Kidney (tissue), 14 donors: Measurements from ENCODE around the gene CTDSP2. TPM values are rescaled to one million over a fixed set of nuclear protein-coding genes. Genes with fewer than 3 reads are reported as not detected.

Experiments
- DNase-seq, 5 donors: peaks; one replicate each; pipeline ENCODE4 v3.0.0-alpha.2; 2013 to 2020
- FAIRE-seq: peaks from 2 replicates; lab custom pipeline; 2012; peaks lifted over from hg19 to GRCh38; lab: Jason Lieb, UNC
- H3K27ac ChIP-seq, 2 donors: one replicate each; pipeline ENCODE4 v1.7.0; 2013; ENCODE audit warnings: low read depth in 2 of 2, low read length in 2 of 2, inconsistent platforms in 1 of 2
- H3K27me3 ChIP-seq: one replicate; pipeline ENCODE4 v1.7.1; 2013; ENCODE audit warnings: low read length, inconsistent platforms; ENCODE audit not compliant: control insufficient read depth, insufficient read depth
- H3K36me3 ChIP-seq, 3 donors: one replicate each; pipeline versions ENCODE4 v1.7.0 to v1.7.1; 2013; ENCODE audit warnings: low read length in 3 of 3, control low read depth in 1 of 3, inconsistent platforms in 1 of 3; ENCODE audit not compliant: insufficient read depth in 3 of 3, control insufficient read depth in 2 of 3
- H3K4me1 ChIP-seq, 3 donors: one replicate each; pipeline versions ENCODE4 v1.7.0 to v1.7.1; 2013; ENCODE audit warnings: low read length in 3 of 3, inconsistent platforms in 1 of 3, low read depth in 1 of 3; ENCODE audit not compliant: control insufficient read depth in 2 of 3, insufficient read depth in 2 of 3
- H3K4me3 ChIP-seq, 3 donors: one replicate each; pipeline versions ENCODE4 v1.7.0 to v1.8.1; 2013; ENCODE audit warnings: low read length in 3 of 3, control low read depth in 1 of 3, inconsistent platforms in 1 of 3
- H3K9ac ChIP-seq, 3 donors: one replicate each; pipeline versions ENCODE4 v1.7.0 to v1.7.1; 2013; ENCODE audit warnings: low read length in 3 of 3, control low read depth in 1 of 3, inconsistent platforms in 1 of 3
- H3K9me3 ChIP-seq, 3 donors: one replicate each; pipeline versions ENCODE4 v1.7.0 to v1.7.1; 2013; ENCODE audit warnings: low read length in 3 of 3, control low read depth in 1 of 3, inconsistent platforms in 1 of 3; ENCODE audit not compliant: control insufficient read depth in 2 of 3, insufficient read depth in 1 of 3
- intact Hi-C: fragments of 100-400 bp; cut with DNase I; formaldehyde crosslinking; loops from one replicate; pipeline ENCODE4 v1.11.1; 2022
- polyA plus RNA-seq: library from polyadenylated mRNA; stranded (reverse); fragments of 350-450 nt; fragmentation: Illumina TruSeq; extraction: RNeasy Lipid Tissue Mini Kit (QIAGEN cat#74804); gene quantifications from one replicate; pipeline ENCODE4 v1.2.3, GENCODE V29; 2014; ENCODE audit warnings: low read depth, low replicate concordance; ENCODE audit not compliant: insufficient read depth
- total RNA-seq: library from RNA; stranded (reverse); fragmentation: NEBNext Ultra II Directional; extraction: Animal tissue kit (Norgen Biotek cat#: 25700); gene quantifications from one replicate; pipeline ENCODE4 v1.2.1, GENCODE V29; 2021
- TF ChIP-seq, protein P1 (sequence below): IDR thresholded peaks from 3 replicates; pipeline ENCODE4 v1.5.1; 2012; ENCODE audit warnings: mild to moderate bottlenecking, moderate library complexity, borderline replicate concordance; ENCODE audit not compliant: insufficient read depth; ENCODE audit errors: extremely low read depth
- donor health status: control.
- donor health status: control.
- donor health status: control.
- donor health status: control.
- donor health status: control.
- donor health status: DM: yes; HTN: yes; CAD: no.
- donor health status: Normal renal cell carcinoma (clear cell type).

The CTDSP2 gene
- total and polyA plus RNA-seq, 2 donors from 2014 or later: 46.0 to 198 TPM

DNA sequence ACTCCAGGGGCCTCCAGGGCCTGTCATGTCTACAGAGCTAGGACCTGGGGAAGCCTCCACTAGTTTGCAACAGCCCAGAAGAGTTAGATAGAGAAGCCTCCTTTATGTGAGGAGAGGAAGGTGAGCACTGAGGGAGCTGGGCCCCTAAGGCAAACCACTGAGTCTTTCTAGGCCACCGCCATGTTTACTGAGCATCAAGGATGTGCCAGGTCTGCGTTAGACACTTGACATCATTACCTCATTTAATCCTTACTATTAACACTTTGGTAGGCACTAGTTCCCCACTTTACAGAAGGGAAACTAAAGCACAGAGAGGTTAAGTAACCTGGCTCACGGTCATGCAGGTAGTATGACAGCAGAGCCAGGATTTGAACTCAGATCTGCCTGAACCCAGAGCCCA, 12.9 kb downstream of the CTDSP2 start:
- H3K4me1 ChIP-seq: peaks cover 14 to 76% (median 58%) of the 10 kb centered on the region in 3 donors
- H3K27ac ChIP-seq: peak overlapping the region in 1 of 2 donors; percentile 24
- peaks cover 3 to 7% (median 7%) of the 10 kb centered on the region in 3 donors for H3K36me3 ChIP-seq
- H3K27me3 ChIP-seq: no peaks in the 10 kb centered on the region
- no peaks in the 10 kb centered on the region for H3K9me3 ChIP-seq
- H3K4me3 ChIP-seq: no peak overlapping the region
- no peak overlapping the region for H3K9ac ChIP-seq
- FAIRE-seq: no peak
- DNase-seq: no peak
- intact Hi-C loops: loop anchor here (5.0 kb wide), 1 partner anchor 64 kb away; no protein-coding TSS in a partner anchor
- TF ChIP-seq, protein P1, sequence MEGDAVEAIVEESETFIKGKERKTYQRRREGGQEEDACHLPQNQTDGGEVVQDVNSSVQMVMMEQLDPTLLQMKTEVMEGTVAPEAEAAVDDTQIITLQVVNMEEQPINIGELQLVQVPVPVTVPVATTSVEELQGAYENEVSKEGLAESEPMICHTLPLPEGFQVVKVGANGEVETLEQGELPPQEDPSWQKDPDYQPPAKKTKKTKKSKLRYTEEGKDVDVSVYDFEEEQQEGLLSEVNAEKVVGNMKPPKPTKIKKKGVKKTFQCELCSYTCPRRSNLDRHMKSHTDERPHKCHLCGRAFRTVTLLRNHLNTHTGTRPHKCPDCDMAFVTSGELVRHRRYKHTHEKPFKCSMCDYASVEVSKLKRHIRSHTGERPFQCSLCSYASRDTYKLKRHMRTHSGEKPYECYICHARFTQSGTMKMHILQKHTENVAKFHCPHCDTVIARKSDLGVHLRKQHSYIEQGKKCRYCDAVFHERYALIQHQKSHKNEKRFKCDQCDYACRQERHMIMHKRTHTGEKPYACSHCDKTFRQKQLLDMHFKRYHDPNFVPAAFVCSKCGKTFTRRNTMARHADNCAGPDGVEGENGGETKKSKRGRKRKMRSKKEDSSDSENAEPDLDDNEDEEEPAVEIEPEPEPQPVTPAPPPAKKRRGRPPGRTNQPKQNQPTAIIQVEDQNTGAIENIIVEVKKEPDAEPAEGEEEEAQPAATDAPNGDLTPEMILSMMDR: no peak

DNA sequence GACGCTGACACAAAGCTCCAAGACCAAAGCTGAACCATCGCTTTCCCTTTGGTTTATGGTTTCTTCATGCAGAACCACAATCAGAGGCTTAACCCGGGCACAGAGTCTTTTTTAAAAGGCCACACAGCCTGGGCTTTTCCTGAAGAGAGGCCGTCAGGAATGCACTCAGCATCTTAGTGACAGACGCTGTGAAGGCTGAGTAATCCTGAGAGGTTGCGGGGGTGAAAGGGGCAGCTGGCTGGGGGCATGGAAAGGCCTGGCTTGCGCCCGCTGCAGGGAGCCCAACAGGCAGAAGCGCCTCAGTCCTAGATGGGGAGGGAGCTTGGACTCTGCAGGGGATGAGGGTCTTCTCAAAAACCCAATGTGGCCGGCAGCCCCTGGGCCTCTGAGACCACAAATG, 13.6 kb downstream of the CTDSP2 start:
- intact Hi-C loops: loop anchor here (5.0 kb wide), 1 partner anchor 64 kb away; no protein-coding TSS in a partner anchor
- FAIRE-seq: no peak

DNA sequence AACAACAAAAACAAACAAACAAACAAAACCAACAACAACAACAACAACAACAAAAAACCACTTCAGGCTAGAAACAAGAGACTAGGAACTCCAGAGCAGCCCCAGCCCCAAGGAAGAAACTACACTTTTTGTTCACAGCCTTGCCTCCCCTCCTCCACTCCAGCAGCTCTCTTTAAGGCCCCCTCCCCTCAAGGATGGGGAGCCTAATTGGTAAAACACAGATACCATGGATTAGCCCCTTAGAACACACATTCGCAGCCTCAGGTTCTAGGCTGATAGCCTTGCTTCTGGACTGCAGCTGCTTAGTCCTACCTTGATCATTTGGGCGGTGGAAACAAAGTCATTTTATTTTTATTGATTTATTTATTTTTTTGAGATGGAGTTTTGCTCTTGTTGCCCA, 16.1 kb downstream of the CTDSP2 start:
- H3K9me3 ChIP-seq: no peaks in the 10 kb centered on the region
- TF ChIP-seq, protein P1: no peak
- no peaks in the 10 kb centered on the region for H3K27me3 ChIP-seq
- no peak overlapping the region for H3K4me3 ChIP-seq
- H3K4me1 ChIP-seq: peaks cover 2 to 48% (median 29%) of the 10 kb centered on the region in 3 donors
- DNase-seq: no peak
- FAIRE-seq: no peak
- intact Hi-C loops: loop anchor here (5.0 kb wide), 1 partner anchor 67 kb away; no protein-coding TSS in a partner anchor
- peaks cover 21 to 36% (median 33%) of the 10 kb centered on the region in 3 donors for H3K36me3 ChIP-seq
- H3K9ac ChIP-seq: no peak overlapping the region
- H3K27ac ChIP-seq: peak overlapping the region in 1 of 2 donors; percentile 50

More for the DNA sequence above, 13.6 kb downstream of the CTDSP2 start:
- no peaks in the 10 kb centered on the region for H3K27me3 ChIP-seq
- peaks cover 8 to 69% (median 51%) of the 10 kb centered on the region in 3 donors for H3K4me1 ChIP-seq
- peak overlapping the region in 1 of 3 donors; percentile 48 for H3K9ac ChIP-seq
- H3K27ac ChIP-seq: peak overlapping the region in 1 of 2 donors; percentile 24
- H3K9me3 ChIP-seq: no peaks in the 10 kb centered on the region
- peak overlapping the region in 1 of 3 donors; percentile 27 for H3K4me3 ChIP-seq
- DNase-seq: no peak
- TF ChIP-seq, protein P1: no peak
- H3K36me3 ChIP-seq: peaks cover 3 to 12% (median 11%) of the 10 kb centered on the region in 3 donors
